ENCODE results near the gene LCN15.
A peak's percentile ranks its signal among the peaks of the same experiment; 100 is the strongest.

The LCN15 gene

DNA sequence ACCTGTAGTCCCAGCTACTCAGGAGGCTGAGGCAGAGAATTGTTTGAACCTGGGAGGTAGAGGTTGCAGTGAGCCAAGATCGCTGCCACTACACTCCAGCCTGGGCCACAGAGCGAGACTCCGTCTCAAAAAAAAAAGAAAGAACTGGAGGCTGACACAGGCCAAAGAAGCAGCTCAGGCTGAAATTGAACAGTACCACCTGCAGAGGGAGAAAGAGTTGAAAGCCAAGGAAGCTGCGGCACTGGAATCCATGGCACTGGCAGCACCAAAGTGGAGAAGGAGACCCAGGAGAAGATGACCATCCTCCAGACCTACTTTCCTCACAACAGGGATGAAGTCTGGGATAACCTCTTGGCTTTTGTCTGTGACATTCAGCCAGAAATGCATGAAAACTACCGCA, 15.5 kb upstream of the LCN15 start:
- TF ChIP-seq, protein P1, sequence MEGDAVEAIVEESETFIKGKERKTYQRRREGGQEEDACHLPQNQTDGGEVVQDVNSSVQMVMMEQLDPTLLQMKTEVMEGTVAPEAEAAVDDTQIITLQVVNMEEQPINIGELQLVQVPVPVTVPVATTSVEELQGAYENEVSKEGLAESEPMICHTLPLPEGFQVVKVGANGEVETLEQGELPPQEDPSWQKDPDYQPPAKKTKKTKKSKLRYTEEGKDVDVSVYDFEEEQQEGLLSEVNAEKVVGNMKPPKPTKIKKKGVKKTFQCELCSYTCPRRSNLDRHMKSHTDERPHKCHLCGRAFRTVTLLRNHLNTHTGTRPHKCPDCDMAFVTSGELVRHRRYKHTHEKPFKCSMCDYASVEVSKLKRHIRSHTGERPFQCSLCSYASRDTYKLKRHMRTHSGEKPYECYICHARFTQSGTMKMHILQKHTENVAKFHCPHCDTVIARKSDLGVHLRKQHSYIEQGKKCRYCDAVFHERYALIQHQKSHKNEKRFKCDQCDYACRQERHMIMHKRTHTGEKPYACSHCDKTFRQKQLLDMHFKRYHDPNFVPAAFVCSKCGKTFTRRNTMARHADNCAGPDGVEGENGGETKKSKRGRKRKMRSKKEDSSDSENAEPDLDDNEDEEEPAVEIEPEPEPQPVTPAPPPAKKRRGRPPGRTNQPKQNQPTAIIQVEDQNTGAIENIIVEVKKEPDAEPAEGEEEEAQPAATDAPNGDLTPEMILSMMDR (IDR thresholded peaks at IDR 0.05; ENCODE audit: borderline replicate concordance, control extremely low read depth, extremely low read depth, insufficient read depth, missing control alignments): no peak
- in situ Hi-C loops (cut with MboI; ENCODE audit: low sequenced_read_pairs, unreplicated experiment): loop anchor here (10.0 kb wide), 1 partner anchor 255 kb away; the partner anchor contains the start of gene FUT7
- no peak for DNase-seq (ENCODE audit: low spot score)

GRCh38 chr9:136777359-136777758, 13.0 kb upstream of the LCN15 start:
- DNase-seq (ENCODE audit: low spot score): no peak
- TF ChIP-seq, protein P1 (IDR thresholded peaks at IDR 0.05; ENCODE audit: borderline replicate concordance, control extremely low read depth, extremely low read depth, insufficient read depth, missing control alignments): no peak
- in situ Hi-C loops (cut with MboI; ENCODE audit: low sequenced_read_pairs, unreplicated experiment): loop anchor here (10.0 kb wide), 1 partner anchor 257 kb away; the partner anchor contains the start of gene FUT7

GRCh38 chr9:136776947-136777346, 12.6 kb upstream of the LCN15 start:
- in situ Hi-C loops (cut with MboI; ENCODE audit: low sequenced_read_pairs, unreplicated experiment): loop anchor here (10.0 kb wide), 1 partner anchor 258 kb away; the partner anchor contains the start of gene FUT7
- no peak for DNase-seq (ENCODE audit: low spot score)
- TF ChIP-seq, protein P1 (IDR thresholded peaks at IDR 0.05; ENCODE audit: borderline replicate concordance, control extremely low read depth, extremely low read depth, insufficient read depth, missing control alignments): no peak

DNA sequence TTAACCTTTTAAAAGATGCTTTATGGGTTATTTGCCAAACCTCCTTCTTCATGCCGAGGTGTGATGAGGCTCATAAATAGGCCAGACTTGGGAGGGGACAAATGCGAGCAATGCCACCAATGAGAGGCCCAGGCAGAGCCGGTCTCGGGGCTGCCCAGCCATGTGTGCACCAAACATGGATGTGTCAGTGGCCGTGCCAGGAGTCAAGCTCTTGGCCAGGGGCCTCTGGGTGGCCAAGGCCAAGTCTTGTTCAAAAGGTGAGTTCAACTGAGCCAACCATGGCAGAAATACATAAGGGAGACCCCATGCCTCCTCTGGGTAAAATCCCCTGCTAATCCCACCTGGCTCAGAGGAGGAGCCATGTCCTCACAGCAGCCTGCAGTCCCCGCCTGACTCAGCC, 10.9 kb upstream of the LCN15 start:
- in situ Hi-C loops (cut with MboI; ENCODE audit: low sequenced_read_pairs, unreplicated experiment): loop anchor here (10.0 kb wide), 1 partner anchor 260 kb away; the partner anchor contains the start of gene FUT7
- TF ChIP-seq, protein P1 (IDR thresholded peaks at IDR 0.05; ENCODE audit: borderline replicate concordance, control extremely low read depth, extremely low read depth, insufficient read depth, missing control alignments): no peak
- no peak for DNase-seq (ENCODE audit: low spot score)

DNA sequence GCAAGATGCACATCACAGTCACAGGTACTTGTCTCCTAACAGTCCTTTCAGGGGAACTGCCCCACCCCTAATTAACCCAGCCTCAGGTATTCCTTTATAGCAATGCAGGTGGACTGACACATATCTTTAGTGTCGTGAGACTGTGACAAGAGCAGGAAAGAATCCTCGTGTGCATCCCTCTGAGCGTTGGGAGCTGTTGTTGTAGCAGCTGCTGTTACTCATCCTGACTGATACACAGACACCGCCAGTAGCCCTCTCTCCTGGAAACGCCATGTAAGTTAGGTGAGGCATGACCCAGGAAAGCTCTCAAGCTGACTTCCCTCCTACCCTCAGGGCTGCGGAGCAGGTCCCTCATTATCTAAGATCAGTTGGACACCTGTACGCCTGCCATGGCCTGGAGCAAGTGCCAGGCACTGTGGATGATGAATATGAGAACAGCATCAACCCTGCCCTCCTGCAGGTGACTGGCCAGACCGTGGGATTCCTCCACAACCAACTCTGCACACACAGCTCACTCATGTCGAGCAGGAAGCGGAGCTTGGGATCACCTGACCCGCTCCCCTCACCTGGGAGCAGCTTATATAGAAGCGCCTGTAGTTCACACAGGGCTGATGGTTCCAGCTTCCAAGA, 10.2 kb upstream of the LCN15 start:
- DNase-seq (ENCODE audit: low spot score): no peak
- in situ Hi-C loops (cut with MboI; ENCODE audit: low sequenced_read_pairs, unreplicated experiment): loop anchor here (10.0 kb wide), 1 partner anchor 260 kb away; the partner anchor contains the start of gene FUT7
- TF ChIP-seq, protein P1 (IDR thresholded peaks at IDR 0.05; ENCODE audit: borderline replicate concordance, control extremely low read depth, extremely low read depth, insufficient read depth, missing control alignments): no peak

- DNase-seq (ENCODE audit: low spot score): peak; percentile 47
- TF ChIP-seq, protein P1 (IDR thresholded peaks at IDR 0.05; ENCODE audit: borderline replicate concordance, control extremely low read depth, extremely low read depth, insufficient read depth, missing control alignments): no peak
- in situ Hi-C loops (cut with MboI; ENCODE audit: low sequenced_read_pairs, unreplicated experiment): loop anchor here (10.0 kb wide), 1 partner anchor 261 kb away; the partner anchor contains the start of gene FUT7
Measured at GRCh38 chr9:136773386-136774044, 9.2 kb upstream of the LCN15 start.
